Keratinocyte (primary cell): ENCODE measurements around the gene IQSEC3. TPM values are rescaled to one million over a fixed set of nuclear protein-coding genes. Genes with fewer than 3 reads are reported as not detected.

Source experiments
- DNase-seq: peaks from one replicate; pipeline ENCODE4 v3.0.0-alpha.2; 2011; ENCODE audit warnings: low read depth, missing footprints, low spot score
- FAIRE-seq: peaks from 2 replicates; lab custom pipeline; 2011; peaks lifted over from hg19 to GRCh38; lab: Jason Lieb, UNC
- H2AFZ ChIP-seq: 2 replicates; pipeline ENCODE4 v1.6.0; 2012; ENCODE audit warnings: low read length, control low read depth, inconsistent platforms; ENCODE audit not compliant: control insufficient read depth
- H3K27ac ChIP-seq: 2 replicates; pipeline ENCODE4 v1.5.1; 2011; ENCODE audit warnings: low read length; ENCODE audit not compliant: control insufficient read depth, insufficient read depth
- H3K27me3 ChIP-seq: 3 replicates; pipeline ENCODE4 v1.6.0; 2011; ENCODE audit warnings: low read length; ENCODE audit not compliant: control insufficient read depth, insufficient read depth; ENCODE audit errors: extremely low read depth
- H3K36me3 ChIP-seq, 2 experiments: 2 replicates in 1 of 2; 3 replicates in 1 of 2; pipeline ENCODE4 v1.5.1; 2011; ENCODE audit warnings: low read length in 2 of 2, mild to moderate bottlenecking in 1 of 2; ENCODE audit not compliant: control insufficient read depth in 2 of 2, insufficient read depth in 2 of 2; ENCODE audit errors: extremely low read depth in 1 of 2
- H3K4me1 ChIP-seq: 3 replicates; pipeline ENCODE4 v1.5.1; 2011; ENCODE audit warnings: low read length; ENCODE audit not compliant: control insufficient read depth, insufficient read depth; ENCODE audit errors: extremely low read depth
- H3K4me2 ChIP-seq: 3 replicates; pipeline ENCODE4 v1.6.0; 2011; ENCODE audit warnings: low read depth, low read length; ENCODE audit not compliant: control insufficient read depth, insufficient read depth; ENCODE audit errors: extremely low read depth
- H3K4me3 ChIP-seq, 3 experiments: fragments of 200-600 bp in 1 of 3; sonication (generic) in 1 of 3; 2 replicates in 2 of 3; 3 replicates in 1 of 3; pipeline ENCODE4 v1.5.1; 2011 to 2016; ENCODE audit warnings: low read length in 3 of 3, mild to moderate bottlenecking in 3 of 3, control low read depth in 2 of 3, inconsistent platforms in 1 of 3, low read depth in 1 of 3, mixed read lengths in 1 of 3, mixed run types in 1 of 3, moderate library complexity in 1 of 3; ENCODE audit not compliant: control insufficient read depth in 2 of 3, insufficient read depth in 2 of 3; ENCODE audit errors: extremely low read depth in 1 of 3
- H3K79me2 ChIP-seq: 2 replicates; pipeline ENCODE4 v1.6.0; 2012; ENCODE audit warnings: low read length; ENCODE audit not compliant: control insufficient read depth, insufficient read depth
- H3K9ac ChIP-seq: 3 replicates; pipeline ENCODE4 v1.6.0; 2011; ENCODE audit warnings: low read length; ENCODE audit not compliant: control insufficient read depth, insufficient read depth; ENCODE audit errors: extremely low read depth
- H3K9me1 ChIP-seq: 3 replicates; pipeline ENCODE4 v1.6.0; 2011; ENCODE audit warnings: low read length; ENCODE audit not compliant: control insufficient read depth, insufficient read depth; ENCODE audit errors: extremely low read depth
- H3K9me3 ChIP-seq: 2 replicates; pipeline ENCODE4 v1.5.1; 2012; ENCODE audit warnings: low read depth, low read length; ENCODE audit not compliant: control insufficient read depth
- H4K20me1 ChIP-seq: 3 replicates; pipeline ENCODE4 v1.6.0; 2011; ENCODE audit warnings: low read length; ENCODE audit not compliant: control insufficient read depth, insufficient read depth; ENCODE audit errors: extremely low read depth
- EZH2 ChIP-seq: IDR thresholded peaks from one replicate; pipeline ENCODE4 v1.6.1; 2012; ENCODE audit warnings: inconsistent platforms, mild to moderate bottlenecking, low read length, moderate library complexity
- dilution Hi-C: fragments of 300-500 bp; cut with MboI; formaldehyde crosslinking; loops from one replicate; pipeline ENCODE4 v1.7.0; 2020; ENCODE audit warnings: low sequenced_read_pairs; ENCODE audit not compliant: extremely low pct_ligation_motif_present
- polyA plus RNA-seq, 5 experiments: library from polyadenylated mRNA; depleted of rRNA in 3 of 5; stranded (reverse) in 3 of 5; stranded (forward) in 1 of 5; unstranded in 1 of 5; fragments of >200 nt; gene quantifications; 1 replicate in 1 of 5; 2 replicates in 3 of 5; 3 replicates in 1 of 5; pipeline versions ENCODE4 v1.2.1 to v1.2.3, GENCODE V29; 2011 to 2012; ENCODE audit warnings: missing spikeins in 2 of 5, low read depth in 1 of 5, low replicate concordance in 1 of 5
- TF ChIP-seq, protein P1 (sequence below), 3 experiments: IDR thresholded peaks in 1 of 3; conservative IDR thresholded peaks in 1 of 3; optimal IDR thresholded peaks in 1 of 3; 2 replicates in 2 of 3; 3 replicates in 1 of 3; pipeline versions ENCODE3 to v1.5.1; 2011; ENCODE audit warnings: low read length in 3 of 3, mild to moderate bottlenecking in 3 of 3, moderate library complexity in 2 of 3, control low read depth in 1 of 3, inconsistent platforms in 1 of 3; ENCODE audit not compliant: insufficient read depth in 2 of 3; ENCODE audit errors: extremely low read depth in 1 of 3

Gene IQSEC3
- polyA plus RNA-seq, 1 donor (not counting 4 experiments of a cell fraction or from before 2014, with no cell fraction given): not detected

DNA sequence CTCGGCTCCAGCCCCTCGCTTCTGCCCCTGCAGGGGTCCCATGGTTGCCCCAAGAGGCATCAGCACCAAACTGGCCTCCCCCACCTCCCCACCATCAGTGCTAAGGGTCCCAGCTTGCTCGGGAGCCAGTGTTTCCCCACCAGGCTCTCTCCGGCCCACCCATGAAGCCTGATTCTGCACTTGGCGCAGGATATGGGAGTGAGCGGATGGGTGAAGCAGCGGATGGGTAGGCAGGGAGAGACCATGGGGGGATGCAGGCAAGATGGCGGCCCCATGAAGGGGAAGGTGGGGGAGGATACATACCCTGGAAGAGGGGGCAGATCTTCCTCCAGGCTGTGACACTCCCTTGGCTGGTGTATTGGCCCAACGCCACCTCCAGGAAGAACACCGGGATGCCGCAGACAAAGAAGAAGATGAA, 137.7 kb downstream of the IQSEC3 start:
- Histone ChIP-seq H3K79me2 (no peaks in the 10 kb centered on the region), H3K9ac (no peak overlapping the region), H3K9me1 (no peaks in the 10 kb centered on the region), H3K27me3 (peaks cover 49% of the 10 kb centered on the region), H3K4me1 (no peaks in the 10 kb centered on the region), H2AFZ (no peak overlapping the region), H3K4me3 (no peak overlapping the region), H3K4me2 (no peak overlapping the region), H4K20me1 (no peaks in the 10 kb centered on the region), H3K36me3 (no peaks in the 10 kb centered on the region), H3K27ac (no peak overlapping the region), H3K9me3 (no peaks in the 10 kb centered on the region)
- TF ChIP-seq EZH2: no peak
- TF ChIP-seq, protein P1, sequence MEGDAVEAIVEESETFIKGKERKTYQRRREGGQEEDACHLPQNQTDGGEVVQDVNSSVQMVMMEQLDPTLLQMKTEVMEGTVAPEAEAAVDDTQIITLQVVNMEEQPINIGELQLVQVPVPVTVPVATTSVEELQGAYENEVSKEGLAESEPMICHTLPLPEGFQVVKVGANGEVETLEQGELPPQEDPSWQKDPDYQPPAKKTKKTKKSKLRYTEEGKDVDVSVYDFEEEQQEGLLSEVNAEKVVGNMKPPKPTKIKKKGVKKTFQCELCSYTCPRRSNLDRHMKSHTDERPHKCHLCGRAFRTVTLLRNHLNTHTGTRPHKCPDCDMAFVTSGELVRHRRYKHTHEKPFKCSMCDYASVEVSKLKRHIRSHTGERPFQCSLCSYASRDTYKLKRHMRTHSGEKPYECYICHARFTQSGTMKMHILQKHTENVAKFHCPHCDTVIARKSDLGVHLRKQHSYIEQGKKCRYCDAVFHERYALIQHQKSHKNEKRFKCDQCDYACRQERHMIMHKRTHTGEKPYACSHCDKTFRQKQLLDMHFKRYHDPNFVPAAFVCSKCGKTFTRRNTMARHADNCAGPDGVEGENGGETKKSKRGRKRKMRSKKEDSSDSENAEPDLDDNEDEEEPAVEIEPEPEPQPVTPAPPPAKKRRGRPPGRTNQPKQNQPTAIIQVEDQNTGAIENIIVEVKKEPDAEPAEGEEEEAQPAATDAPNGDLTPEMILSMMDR (optimal IDR thresholded peaks at IDR 0.05 in 1 of 3, IDR thresholded peaks at IDR 0.05 in 1 of 3, conservative IDR thresholded peaks at IDR 0.05 in 1 of 3; ENCODE audit: extremely low read depth in 1 of 3, insufficient read depth in 2 of 3, low read length in 3 of 3): no peak
- FAIRE-seq (no peak), DNase-seq (no peak)
- dilution Hi-C loops: no loop called here

DNA sequence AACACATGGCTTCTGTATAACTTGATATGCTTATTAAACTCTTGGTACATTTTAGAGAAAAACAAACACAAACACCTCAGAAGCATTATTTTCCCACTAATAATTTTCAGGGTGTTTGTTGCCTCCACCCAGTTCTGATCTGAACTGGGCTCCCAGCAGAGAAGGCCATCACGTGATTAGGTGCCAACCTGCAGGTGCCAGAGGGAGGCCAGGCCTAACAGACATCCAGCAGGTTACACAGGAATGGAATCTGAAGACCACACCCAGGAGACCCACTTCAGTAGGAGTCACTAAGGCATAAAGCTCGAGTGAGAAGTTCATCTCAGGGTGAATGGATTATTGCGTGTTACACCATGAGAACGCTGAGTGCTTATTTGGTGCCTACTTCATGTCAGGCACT, 138.5 kb downstream of the IQSEC3 start:
- Histone ChIP-seq H3K9ac (no peak overlapping the region), H4K20me1 (no peaks in the 10 kb centered on the region), H2AFZ (no peak overlapping the region), H3K27me3 (peaks cover 49% of the 10 kb centered on the region), H3K79me2 (no peaks in the 10 kb centered on the region), H3K9me1 (no peaks in the 10 kb centered on the region), H3K36me3 (no peaks in the 10 kb centered on the region), H3K4me3 (no peak overlapping the region), H3K27ac (no peak overlapping the region), H3K9me3 (no peaks in the 10 kb centered on the region), H3K4me2 (no peak overlapping the region), H3K4me1 (no peaks in the 10 kb centered on the region)
- dilution Hi-C loops: no loop called here
- no peak for TF ChIP-seq EZH2
- TF ChIP-seq, protein P1 (optimal IDR thresholded peaks at IDR 0.05 in 1 of 3, IDR thresholded peaks at IDR 0.05 in 1 of 3, conservative IDR thresholded peaks at IDR 0.05 in 1 of 3; ENCODE audit: extremely low read depth in 1 of 3, insufficient read depth in 2 of 3, low read length in 3 of 3): no peak
- no peak for FAIRE-seq
- no peak for DNase-seq
